GM12891 (cell line): ENCODE measurements around the gene SLC1A1.

ENCODE experiments used
- POLR2A ChIP-seq: IDR thresholded peaks from 2 replicates; pipeline ENCODE4 v1.6.1; 2011; ENCODE audit warnings: low read depth, low read length, control low read depth
- POLR2AphosphoS5 ChIP-seq: IDR thresholded peaks from 2 replicates; pipeline ENCODE4 v1.6.1; 2011; ENCODE audit warnings: low read depth, low read length, control low read depth
- POU2F2 ChIP-seq: IDR thresholded peaks from 2 replicates; pipeline ENCODE4 v1.6.1; 2011; ENCODE audit warnings: low read depth, mild to moderate bottlenecking, control low read depth, low read length, moderate library complexity
- TAF1 ChIP-seq: IDR thresholded peaks from 2 replicates; pipeline ENCODE4 v1.6.1; 2011; ENCODE audit warnings: low read depth, low read length, control low read depth

GRCh38 chr9:4592886-4593285 is 102.6 kb downstream of the SLC1A1 start:
- no peak for TF ChIP-seq POLR2A
- no peak for TF ChIP-seq TAF1
- TF ChIP-seq POU2F2, result no peak
- no peak for TF ChIP-seq POLR2AphosphoS5
